ENCODE measurements around the gene RHBDL1. TPM values are rescaled to one million over a fixed set of nuclear protein-coding genes. Genes with fewer than 3 reads are reported as not detected.
A peak's percentile ranks its signal among the peaks of the same experiment; 100 is the strongest.

RHBDL1 gene
- total and polyA plus RNA-seq, 9 of the 15 experiments (the other 6 are each of a cell fraction or from before 2014, with no cell fraction given), result 0.03 to 5.6 (median 1.3) TPM; not detected in 1

- TF ChIP-seq, protein P1, sequence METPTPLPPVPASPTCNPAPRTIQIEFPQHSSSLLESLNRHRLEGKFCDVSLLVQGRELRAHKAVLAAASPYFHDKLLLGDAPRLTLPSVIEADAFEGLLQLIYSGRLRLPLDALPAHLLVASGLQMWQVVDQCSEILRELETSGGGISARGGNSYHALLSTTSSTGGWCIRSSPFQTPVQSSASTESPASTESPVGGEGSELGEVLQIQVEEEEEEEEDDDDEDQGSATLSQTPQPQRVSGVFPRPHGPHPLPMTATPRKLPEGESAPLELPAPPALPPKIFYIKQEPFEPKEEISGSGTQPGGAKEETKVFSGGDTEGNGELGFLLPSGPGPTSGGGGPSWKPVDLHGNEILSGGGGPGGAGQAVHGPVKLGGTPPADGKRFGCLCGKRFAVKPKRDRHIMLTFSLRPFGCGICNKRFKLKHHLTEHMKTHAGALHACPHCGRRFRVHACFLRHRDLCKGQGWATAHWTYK (CRISPR knock-in tag; IDR thresholded peaks at IDR 0.05), result peak; percentile 78
- no peak for TF ChIP-seq PPARD (CRISPR knock-in tag; IDR thresholded peaks at IDR 0.05)
- TF ChIP-seq TCF7 (IDR thresholded peaks at IDR 0.05; ENCODE audit: borderline replicate concordance), result no peak
- no peak for TF ChIP-seq ZNF445 (CRISPR knock-in tag; IDR thresholded peaks at IDR 0.05; ENCODE audit: low read depth)
- TF ChIP-seq ZNF197 (CRISPR knock-in tag; IDR thresholded peaks at IDR 0.05; ENCODE audit: low read depth), result no peak
- TF ChIP-seq ILK (tag; IDR thresholded peaks at IDR 0.05; ENCODE audit: borderline replicate concordance, low read depth), result no peak
- no peak for TF ChIP-seq ZNF584 (CRISPR knock-in tag; IDR thresholded peaks at IDR 0.05; ENCODE audit: low read depth)
- TF ChIP-seq, protein P2, sequence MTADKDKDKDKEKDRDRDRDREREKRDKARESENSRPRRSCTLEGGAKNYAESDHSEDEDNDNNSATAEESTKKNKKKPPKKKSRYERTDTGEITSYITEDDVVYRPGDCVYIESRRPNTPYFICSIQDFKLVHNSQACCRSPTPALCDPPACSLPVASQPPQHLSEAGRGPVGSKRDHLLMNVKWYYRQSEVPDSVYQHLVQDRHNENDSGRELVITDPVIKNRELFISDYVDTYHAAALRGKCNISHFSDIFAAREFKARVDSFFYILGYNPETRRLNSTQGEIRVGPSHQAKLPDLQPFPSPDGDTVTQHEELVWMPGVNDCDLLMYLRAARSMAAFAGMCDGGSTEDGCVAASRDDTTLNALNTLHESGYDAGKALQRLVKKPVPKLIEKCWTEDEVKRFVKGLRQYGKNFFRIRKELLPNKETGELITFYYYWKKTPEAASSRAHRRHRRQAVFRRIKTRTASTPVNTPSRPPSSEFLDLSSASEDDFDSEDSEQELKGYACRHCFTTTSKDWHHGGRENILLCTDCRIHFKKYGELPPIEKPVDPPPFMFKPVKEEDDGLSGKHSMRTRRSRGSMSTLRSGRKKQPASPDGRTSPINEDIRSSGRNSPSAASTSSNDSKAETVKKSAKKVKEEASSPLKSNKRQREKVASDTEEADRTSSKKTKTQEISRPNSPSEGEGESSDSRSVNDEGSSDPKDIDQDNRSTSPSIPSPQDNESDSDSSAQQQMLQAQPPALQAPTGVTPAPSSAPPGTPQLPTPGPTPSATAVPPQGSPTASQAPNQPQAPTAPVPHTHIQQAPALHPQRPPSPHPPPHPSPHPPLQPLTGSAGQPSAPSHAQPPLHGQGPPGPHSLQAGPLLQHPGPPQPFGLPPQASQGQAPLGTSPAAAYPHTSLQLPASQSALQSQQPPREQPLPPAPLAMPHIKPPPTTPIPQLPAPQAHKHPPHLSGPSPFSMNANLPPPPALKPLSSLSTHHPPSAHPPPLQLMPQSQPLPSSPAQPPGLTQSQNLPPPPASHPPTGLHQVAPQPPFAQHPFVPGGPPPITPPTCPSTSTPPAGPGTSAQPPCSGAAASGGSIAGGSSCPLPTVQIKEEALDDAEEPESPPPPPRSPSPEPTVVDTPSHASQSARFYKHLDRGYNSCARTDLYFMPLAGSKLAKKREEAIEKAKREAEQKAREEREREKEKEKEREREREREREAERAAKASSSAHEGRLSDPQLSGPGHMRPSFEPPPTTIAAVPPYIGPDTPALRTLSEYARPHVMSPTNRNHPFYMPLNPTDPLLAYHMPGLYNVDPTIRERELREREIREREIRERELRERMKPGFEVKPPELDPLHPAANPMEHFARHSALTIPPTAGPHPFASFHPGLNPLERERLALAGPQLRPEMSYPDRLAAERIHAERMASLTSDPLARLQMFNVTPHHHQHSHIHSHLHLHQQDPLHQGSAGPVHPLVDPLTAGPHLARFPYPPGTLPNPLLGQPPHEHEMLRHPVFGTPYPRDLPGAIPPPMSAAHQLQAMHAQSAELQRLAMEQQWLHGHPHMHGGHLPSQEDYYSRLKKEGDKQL (CRISPR knock-in tag; IDR thresholded peaks at IDR 0.05; ENCODE audit: borderline replicate concordance), result no peak
- peak; percentile 70 for TF ChIP-seq CXXC5 (CRISPR knock-in tag; IDR thresholded peaks at IDR 0.05)
- 0 out of 2 replicates have a peak, but pooled peaks have one; percentile 24 for TF ChIP-seq KLF1 (tag; IDR thresholded peaks at IDR 0.05)
- TF ChIP-seq MEIS2 (IDR thresholded peaks at IDR 0.05; ENCODE audit: partially characterized antibody), result no peak
- TF ChIP-seq BACH1 (tag; IDR thresholded peaks at IDR 0.05), result no peak
- no peak for TF ChIP-seq JUN (IDR thresholded peaks at IDR 0.05; ENCODE audit: borderline replicate concordance, low read depth, low read length)
- TF ChIP-seq JUN (CRISPR knock-in tag; IDR thresholded peaks at IDR 0.05; ENCODE audit: borderline replicate concordance), result peak; percentile 92
- TF ChIP-seq, protein P3, sequence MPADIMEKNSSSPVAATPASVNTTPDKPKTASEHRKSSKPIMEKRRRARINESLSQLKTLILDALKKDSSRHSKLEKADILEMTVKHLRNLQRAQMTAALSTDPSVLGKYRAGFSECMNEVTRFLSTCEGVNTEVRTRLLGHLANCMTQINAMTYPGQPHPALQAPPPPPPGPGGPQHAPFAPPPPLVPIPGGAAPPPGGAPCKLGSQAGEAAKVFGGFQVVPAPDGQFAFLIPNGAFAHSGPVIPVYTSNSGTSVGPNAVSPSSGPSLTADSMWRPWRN (IDR thresholded peaks at IDR 0.05; ENCODE audit: low read depth), result no peak
- TF ChIP-seq FOXK1 (CRISPR knock-in tag; IDR thresholded peaks at IDR 0.05; ENCODE audit: borderline replicate concordance), result no peak; the same call in 1 of the 2 replicates
- TF ChIP-seq CHCHD3 (CRISPR knock-in tag; IDR thresholded peaks at IDR 0.05), result no peak
- TF ChIP-seq FOXA1 (IDR thresholded peaks at IDR 0.05; ENCODE audit: borderline replicate concordance), result no peak
Observed at GRCh38 chr16:695355-696089, 20.1 kb downstream of the RHBDL1 start (continued).

Measured in K562 (cell line).